HCT116 (cell line): ENCODE results near the gene URAD. TPM values are rescaled to one million over a fixed set of nuclear protein-coding genes. Genes with fewer than 3 reads are reported as not detected.

Source experiments
- ATAC-seq: fragments of 200-7000 bp; cut with Tn5 transposase; 2 replicates; pipeline ENCODE4 v1.9.1; 2020; ENCODE audit warnings: mild to moderate bottlenecking, moderate library complexity
- BruUV-seq: library from RNA; stranded (reverse); fragments of 400-500 nt; replicated peaks from 2 replicates; lab custom pipeline; 2021; lab: Mats Ljungman, UMichigan
- CTCF ChIA-PET: fragments of 300-600 bp; sonication (Branson Sonifier 250); formaldehyde crosslinking; loops from one replicate; lab custom pipeline; 2021; ENCODE audit warnings: antibody characterized with exemption; lab: Charles Lee
- POLR2A ChIA-PET: fragments of 300-600, 350-600 bp; sonication (Branson Sonifier 250); formaldehyde crosslinking; loops from one replicate; lab custom pipeline; 2021; ENCODE audit warnings: antibody characterized with exemption; lab: Charles Lee
- RAD21 ChIA-PET, 2 experiments: fragments of 300-600 bp; sonication (Branson Sonifier 250); formaldehyde crosslinking; loops; one replicate each; lab custom pipeline; 2023; ENCODE audit warnings: low total read pairs in 2 of 2; ENCODE audit not compliant: uncharacterized antibody in 2 of 2, unreplicated experiment in 2 of 2, low non-redundant PET in 1 of 2; lab: Charles Lee
- DNase-seq: peaks from one replicate; pipeline ENCODE4 v3.0.0-alpha.2; 2010; ENCODE audit warnings: low read depth, low spot score
- H2AFZ ChIP-seq: fragments of 200-600 bp; shearing (Covaris generic), sonication (generic); 2 replicates; pipeline ENCODE4 v1.6.1; 2017; ENCODE audit warnings: low read depth, mixed run types, mixed read lengths, antibody characterized with exemption, low read length; ENCODE audit not compliant: poor library complexity, severe bottlenecking
- H3K27ac ChIP-seq: 2 replicates; pipeline ENCODE4 v1.5.1; 2012; ENCODE audit warnings: low read depth, low read length
- H3K27me3 ChIP-seq: fragments of 200-600 bp; sonication (generic); 2 replicates; pipeline ENCODE4 v1.6.1; 2016; ENCODE audit warnings: mixed run types, low read length, mixed read lengths; ENCODE audit not compliant: insufficient read depth
- H3K36me3 ChIP-seq, 2 experiments: fragments of 200-500 bp in 1 of 2; fragments of 200-600 bp in 1 of 2; sonication (Bioruptor generic) in 1 of 2; sonication (generic) in 1 of 2; 2 replicates each; pipeline versions ENCODE4 v1.5.1 to v1.6.1; 2014 to 2016; ENCODE audit warnings: low read length in 2 of 2, inconsistent platforms in 1 of 2, mixed read lengths in 1 of 2, mixed run types in 1 of 2; ENCODE audit not compliant: insufficient read depth in 2 of 2, control insufficient read depth in 1 of 2
- H3K4me1 ChIP-seq, 2 experiments: fragments of 200-600 bp in 1 of 2; sonication (generic) in 1 of 2; 2 replicates each; pipeline versions ENCODE4 v1.5.1 to v1.6.1; 2012 to 2017; ENCODE audit warnings: low read length in 2 of 2, inconsistent platforms in 1 of 2, mild to moderate bottlenecking in 1 of 2, mixed read lengths in 1 of 2, mixed run types in 1 of 2, moderate library complexity in 1 of 2; ENCODE audit not compliant: insufficient read depth in 2 of 2, control insufficient read depth in 1 of 2
- H3K4me2 ChIP-seq: fragments of 200-600 bp; sonication (generic); 2 replicates; pipeline ENCODE4 v1.6.1; 2017; ENCODE audit warnings: mixed run types, low read length, mixed read lengths
- H3K4me3 ChIP-seq, 2 experiments: fragments of 200-600 bp in 1 of 2; sonication (generic) in 1 of 2; replicated peaks in 1 of 2; 2 replicates each; pipeline ENCODE4 v1.5.1; 2011 to 2016; ENCODE audit warnings: low read length in 2 of 2, control low read depth in 1 of 2, low read depth in 1 of 2, mild to moderate bottlenecking in 1 of 2, mixed read lengths in 1 of 2, mixed run types in 1 of 2
- H3K79me2 ChIP-seq: fragments of 200-600 bp; sonication (generic); 2 replicates; pipeline ENCODE4 v1.6.1; 2017; ENCODE audit warnings: mild to moderate bottlenecking, mixed run types, low read length, moderate library complexity, mixed read lengths; ENCODE audit not compliant: insufficient read depth
- H3K9ac ChIP-seq: fragments of 200-600 bp; sonication (generic); 2 replicates; pipeline ENCODE4 v1.6.1; 2016; ENCODE audit warnings: low read length, mixed read lengths
- H3K9me2 ChIP-seq: fragments of 200-600 bp; sonication (generic), shearing (Covaris generic); 2 replicates; pipeline ENCODE4 v1.6.1; 2017; ENCODE audit warnings: mixed run types, mild to moderate bottlenecking, moderate library complexity; ENCODE audit not compliant: insufficient read depth
- H3K9me3 ChIP-seq, 2 experiments: fragments of 200-500 bp in 1 of 2; fragments of 200-600 bp in 1 of 2; sonication (Bioruptor generic) in 1 of 2; sonication (generic) in 1 of 2; 2 replicates each; pipeline ENCODE4 v1.6.1; 2014 to 2017; ENCODE audit warnings: low read length in 2 of 2, mixed read lengths in 2 of 2, inconsistent platforms in 1 of 2, low read depth in 1 of 2, mild to moderate bottlenecking in 1 of 2, mixed run types in 1 of 2, moderate library complexity in 1 of 2; ENCODE audit not compliant: control insufficient read depth in 1 of 2, insufficient read depth in 1 of 2
- H4K20me1 ChIP-seq: fragments of 200-600 bp; sonication (generic), shearing (Covaris generic); 2 replicates; pipeline ENCODE4 v1.6.1; 2017; ENCODE audit warnings: mixed run types, mild to moderate bottlenecking, moderate library complexity; ENCODE audit not compliant: insufficient read depth
- CBX3 ChIP-seq: IDR thresholded peaks from 2 replicates; pipeline ENCODE4 v1.6.1; 2012; ENCODE audit warnings: low read depth
- EZH2phosphoT487 ChIP-seq: fragments of 200-600 bp; IDR thresholded peaks from 2 replicates; pipeline ENCODE4 v1.6.1; 2018; ENCODE audit warnings: antibody characterized with exemption, borderline replicate concordance
- JUND ChIP-seq: IDR thresholded peaks from 2 replicates; pipeline ENCODE4 v1.6.1; 2012
- POLR2A ChIP-seq: IDR thresholded peaks from 2 replicates; pipeline ENCODE4 v1.7.0; 2011; ENCODE audit warnings: borderline replicate concordance; ENCODE audit not compliant: insufficient read depth, insufficient read length; ENCODE audit errors: extremely low read depth
- POLR2AphosphoS5 ChIP-seq: IDR thresholded peaks from 2 replicates; pipeline ENCODE4 v1.6.1; 2011; ENCODE audit warnings: mild to moderate bottlenecking, low read depth, low read length, moderate library complexity
- SP1 ChIP-seq: IDR thresholded peaks from 2 replicates; pipeline ENCODE4 v1.6.1; 2012; ENCODE audit warnings: low read depth
- YY1 ChIP-seq: IDR thresholded peaks from 2 replicates; pipeline ENCODE4 v1.6.1; 2011; ENCODE audit warnings: low read length, low read depth, moderate library complexity, mild to moderate bottlenecking; ENCODE audit not compliant: insufficient replicate concordance; ENCODE audit errors: extremely low read depth
- ZFX ChIP-seq: fragments of 450-650 bp; IDR thresholded peaks from 2 replicates; pipeline ENCODE4 v1.6.1; 2017
- intact Hi-C: fragments of 100-400 bp; cut with micrococcal nuclease; formaldehyde crosslinking; loops from 2 replicates; pipeline ENCODE4 v1.10.0; 2022
- total RNA-seq: library from RNA; stranded (reverse); gene quantifications from one replicate; pipeline ENCODE4 v1.2.1, GENCODE V29; 2021; ENCODE audit not compliant: unreplicated experiment

The URAD gene
- total RNA-seq, 1 experiment from 2014 or later: not detected

DNA sequence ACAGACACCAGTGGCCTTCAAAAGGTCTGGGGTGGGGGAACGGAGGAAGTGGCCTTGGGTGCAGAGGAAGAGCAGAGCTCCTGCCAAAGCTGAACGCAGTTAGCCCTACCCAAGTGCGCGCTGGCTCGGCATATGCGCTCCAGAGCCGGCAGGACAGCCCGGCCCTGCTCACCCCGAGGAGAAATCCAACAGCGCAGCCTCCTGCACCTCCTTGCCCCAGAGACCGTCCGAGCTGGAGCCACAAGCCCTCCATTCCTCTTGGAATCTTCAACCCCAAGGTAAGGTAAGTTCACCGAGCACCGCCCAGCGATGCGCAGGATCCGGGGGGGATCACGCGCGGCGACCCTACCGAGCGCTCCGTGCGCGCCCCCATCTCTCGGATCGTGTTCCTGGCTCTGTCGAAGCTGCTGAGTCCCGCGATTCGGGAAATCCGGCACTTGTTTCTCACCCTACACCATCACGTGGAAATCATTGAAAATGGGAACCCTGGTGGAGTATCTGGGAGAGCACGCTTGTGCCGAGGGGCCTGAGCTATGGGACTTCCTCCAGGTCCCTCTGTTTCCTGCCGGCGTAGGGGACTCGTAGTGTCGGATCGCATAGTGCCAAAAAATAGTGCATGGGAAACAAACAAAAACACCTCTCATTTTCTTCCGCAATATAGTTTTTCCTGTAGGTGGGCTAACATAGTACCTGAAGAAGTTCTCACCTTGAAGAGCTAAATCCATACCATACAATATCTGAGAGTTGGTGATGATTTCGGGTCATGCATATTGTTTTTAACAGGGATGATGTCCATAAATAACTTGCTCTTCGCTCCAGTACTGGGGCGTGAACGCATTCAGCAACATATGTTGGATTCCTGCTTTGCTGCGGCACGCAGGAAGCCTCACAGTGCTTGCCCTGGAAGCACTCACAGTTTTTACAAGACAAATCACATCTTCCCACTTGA lies 59.4 kb downstream of the URAD start:
- Histone ChIP-seq H3K79me2 (no peaks in the 10 kb centered on the region), H3K27ac (no peak overlapping the region), H3K9me3 (no peaks in the 10 kb centered on the region), H3K4me3 (no peak overlapping the region), H3K36me3 (no peaks in the 10 kb centered on the region), H3K4me2 (no peak overlapping the region), H3K4me1 (no peaks in the 10 kb centered on the region), H3K27me3 (no peaks in the 10 kb centered on the region), H3K9me2 (no peaks in the 10 kb centered on the region), H2AFZ (no peak overlapping the region), H3K9ac (no peak overlapping the region), H4K20me1 (no peaks in the 10 kb centered on the region)
- ChIA-PET RAD21 (no interaction called here), POLR2A (no interaction called here), CTCF (no interaction called here)
- DNase-seq (no peak), ATAC-seq (no peak)
- intact Hi-C loops: no loop called here
- no peak for TF ChIP-seq JUND
- no TSS peak for BruUV-seq

DNA sequence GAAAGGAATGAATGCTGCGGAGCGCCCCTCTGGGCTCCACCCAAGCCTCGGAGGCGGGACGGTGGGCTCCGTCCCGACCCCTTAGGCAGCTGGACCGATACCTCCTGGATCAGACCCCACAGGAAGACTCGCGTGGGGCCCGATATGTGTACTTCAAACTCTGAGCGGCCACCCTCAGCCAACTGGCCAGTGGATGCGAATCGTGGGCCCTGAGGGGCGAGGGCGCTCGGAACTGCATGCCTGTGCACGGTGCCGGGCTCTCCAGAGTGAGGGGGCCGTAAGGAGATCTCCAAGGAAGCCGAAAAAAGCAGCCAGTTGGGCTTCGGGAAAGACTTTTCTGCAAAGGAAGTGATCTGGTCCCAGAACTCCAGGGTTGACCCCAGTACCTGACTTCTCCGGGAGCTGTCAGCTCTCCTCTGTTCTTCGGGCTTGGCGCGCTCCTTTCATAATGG lies 60.1 kb downstream of the URAD start:
- H3K9me3 ChIP-seq: no peaks in the 10 kb centered on the region
- no peaks in the 10 kb centered on the region for H3K9me2 ChIP-seq
- no peaks in the 10 kb centered on the region for H3K36me3 ChIP-seq
- H3K27me3 ChIP-seq: no peaks in the 10 kb centered on the region
- no peak overlapping the region for H3K4me3 ChIP-seq
- TF ChIP-seq YY1 (no peak), SP1 (no peak), ZFX (no peak), POLR2A (no peak), CBX3 (no peak), EZH2phosphoT487 (no peak), POLR2AphosphoS5 (no peak)
- TF ChIP-seq, all 23 proteins: peak for 0
- ChIA-PET POLR2A (no interaction called here), CTCF (no interaction called here), RAD21 (no interaction called here)
- no TSS peak for BruUV-seq
- Histone ChIP-seq H3K27ac (no peak overlapping the region), H3K4me2 (no peak overlapping the region), H3K4me1 (no peaks in the 10 kb centered on the region), H3K9ac (no peak overlapping the region), H2AFZ (no peak overlapping the region), H3K79me2 (no peaks in the 10 kb centered on the region), H4K20me1 (no peaks in the 10 kb centered on the region)
- ATAC-seq (no peak), DNase-seq (no peak)
- intact Hi-C loops: no loop called here

Other genes with a start within 250 kb of the URAD start
- gene GSX1, start 196.2 kb downstream of the URAD start, total RNA-seq: not detected
- 1.7 TPM for gene PDX1, start 68.7 kb downstream of the URAD start, total RNA-seq
- 12.5 TPM for gene CDX2, start 19.4 kb downstream of the URAD start, total RNA-seq
- 0.17 TPM for gene FLT3, start 111.9 kb upstream of the URAD start, total RNA-seq
- 30.1 TPM for gene PAN3, start 149.9 kb upstream of the URAD start, total RNA-seq